Activated CD4-positive, alpha-beta T cell treated with anti-CD3 and anti-CD28 coated beads, Interleukin-2, amount 50 U/mL, for 24 hours (primary cell): ENCODE data around the gene GRHL3.

Experiments
- DNase-seq, 2 donors: peaks; one replicate each; pipeline ENCODE4 v3.0.0-alpha.2; 2020; ENCODE audit warnings: low read depth in 1 of 2, low spot score in 1 of 2

GRHL3 gene

GRCh38 chr1:24366707-24367106 is 47.5 kb downstream of the GRHL3 start:
- no peak for DNase-seq

GRCh38 chr1:24369199-24369598 is 50.0 kb downstream of the GRHL3 start:
- DNase-seq, result no peak

DNA sequence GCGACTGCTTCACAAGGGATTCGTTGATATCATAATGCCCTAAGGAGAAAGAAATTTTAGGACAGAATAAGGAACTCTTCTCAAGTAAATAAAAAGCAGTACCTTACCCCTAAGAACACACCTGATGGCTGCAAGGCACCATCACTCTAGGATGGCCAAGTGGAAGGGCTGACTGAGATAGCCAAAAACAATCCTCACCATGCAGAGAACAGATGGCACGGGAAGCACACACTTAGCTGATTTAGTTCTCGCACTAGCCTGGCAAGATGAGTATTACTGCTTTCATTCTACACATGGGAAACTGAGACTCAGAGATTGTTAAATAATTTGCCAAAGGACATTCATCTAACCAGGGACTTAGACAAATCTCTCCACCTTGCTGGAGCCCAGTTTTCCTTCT is 50.6 kb downstream of the GRHL3 start:
- DNase-seq, result no peak

- no peak for DNase-seq
Measured at GRCh38 chr1:24373044-24373443, 53.9 kb downstream of the GRHL3 start.

DNA sequence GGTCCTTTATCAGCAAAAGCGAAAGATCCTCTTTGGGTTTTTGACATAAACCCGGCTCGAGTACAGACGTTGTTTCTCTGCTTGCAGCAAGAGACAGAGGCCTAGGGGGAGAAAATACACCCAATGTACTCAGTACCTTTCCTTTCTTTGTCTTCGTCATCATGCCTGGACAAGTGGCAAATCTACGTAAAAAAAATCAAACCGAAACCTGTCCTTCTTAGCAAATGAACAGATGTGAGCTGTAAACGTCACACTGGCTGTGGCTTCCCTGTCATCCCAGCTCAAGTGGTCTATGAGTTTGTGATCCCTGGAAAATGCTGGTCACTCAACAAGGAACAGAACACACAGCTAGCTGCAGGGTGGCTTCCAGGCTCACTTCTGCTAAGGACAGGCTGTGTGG is 54.6 kb downstream of the GRHL3 start:
- DNase-seq, result no peak

DNA sequence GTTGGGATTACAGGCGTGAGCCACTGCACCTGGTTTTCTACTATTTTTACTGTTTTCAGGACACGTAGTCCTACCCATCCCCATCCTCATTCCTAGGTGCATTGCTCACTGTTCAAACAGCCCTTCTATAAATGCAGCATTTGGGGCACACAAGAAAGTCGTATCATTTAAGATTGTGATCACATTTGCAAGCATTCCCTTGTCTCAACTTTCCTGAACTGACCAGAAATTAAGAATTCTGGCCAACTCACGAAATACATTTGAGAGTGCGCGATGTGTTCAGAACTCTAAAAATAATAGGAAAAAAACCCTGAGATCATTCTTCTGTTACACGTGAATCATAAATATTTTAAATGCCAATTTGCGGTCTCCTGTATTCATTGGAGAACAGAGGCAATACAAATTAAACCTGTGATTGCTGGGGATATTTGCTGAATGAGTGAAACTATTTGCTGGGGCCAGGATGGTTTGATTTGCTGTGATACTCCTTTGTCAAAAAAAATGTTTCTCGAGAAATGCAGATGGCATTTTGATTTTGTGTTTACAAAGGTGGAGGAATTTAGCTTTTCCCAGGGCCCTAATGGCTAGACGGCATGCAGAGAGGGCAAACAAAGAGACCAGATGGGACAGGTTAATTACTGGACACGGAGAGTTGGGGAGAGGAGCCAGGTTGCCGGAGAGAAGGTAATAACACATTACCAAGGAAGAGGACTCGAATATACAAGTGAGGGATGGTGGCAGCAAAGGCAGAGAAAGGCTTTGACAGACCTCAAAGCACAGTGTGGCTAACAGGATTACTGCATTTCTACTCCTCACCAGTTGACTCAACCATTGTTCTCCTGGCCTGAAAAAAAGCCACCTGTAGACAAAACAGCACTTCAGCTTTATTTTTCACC is 56.0 kb downstream of the GRHL3 start:
- DNase-seq, result no peak

DNA sequence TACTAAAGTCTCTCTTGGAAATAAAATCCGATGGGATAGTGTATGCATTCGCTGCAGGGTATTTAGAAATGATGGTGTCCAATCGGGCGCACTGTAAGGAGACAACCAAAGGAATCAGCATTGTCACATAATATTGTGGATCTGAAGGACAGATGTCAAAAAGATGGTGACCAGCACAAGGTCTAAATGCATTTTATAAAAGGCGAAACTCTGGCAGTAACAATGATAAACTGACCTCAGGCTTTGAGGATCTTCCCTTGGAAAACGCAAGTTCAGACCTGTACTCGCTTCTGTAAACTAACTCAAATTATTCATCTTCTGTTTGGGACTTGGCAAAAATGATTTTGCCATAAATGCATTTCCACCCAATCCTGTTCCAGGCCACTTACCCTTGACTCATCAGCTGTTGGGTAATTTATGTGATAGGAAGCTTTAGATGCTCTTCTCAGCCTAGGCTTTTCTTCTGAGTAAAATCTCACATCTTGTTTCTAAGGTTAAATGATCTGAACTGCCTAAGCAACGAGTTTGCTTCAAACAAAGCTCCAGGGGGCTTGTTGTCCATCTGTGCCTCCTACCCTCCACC is 60.7 kb downstream of the GRHL3 start:
- no peak for DNase-seq

- DNase-seq, result no peak
Measured at GRCh38 chr1:24380508-24380907, 61.4 kb downstream of the GRHL3 start.

GRCh38 chr1:24381256-24381655 is 62.1 kb downstream of the GRHL3 start:
- no peak for DNase-seq

DNA sequence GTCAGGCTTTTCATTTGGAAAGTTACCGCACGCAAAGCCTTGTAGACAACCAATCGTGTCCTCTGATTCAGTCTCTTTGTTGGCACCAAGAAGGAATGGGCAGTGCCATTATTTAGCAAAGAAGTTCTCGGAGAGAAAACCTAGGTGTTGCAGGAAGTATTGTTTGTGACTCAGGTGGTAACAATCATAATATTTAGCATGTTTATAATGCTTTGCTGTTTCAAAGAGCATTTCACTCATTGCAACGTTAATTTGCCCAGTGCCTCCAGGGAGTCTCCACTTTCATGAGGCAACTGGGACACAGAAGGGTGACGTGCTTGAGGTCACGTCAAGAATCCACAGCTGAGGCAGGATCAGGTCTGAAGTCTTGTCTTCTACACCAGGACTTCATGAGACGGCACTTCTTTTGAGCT is 63.0 kb downstream of the GRHL3 start:
- DNase-seq, result no peak

DNA sequence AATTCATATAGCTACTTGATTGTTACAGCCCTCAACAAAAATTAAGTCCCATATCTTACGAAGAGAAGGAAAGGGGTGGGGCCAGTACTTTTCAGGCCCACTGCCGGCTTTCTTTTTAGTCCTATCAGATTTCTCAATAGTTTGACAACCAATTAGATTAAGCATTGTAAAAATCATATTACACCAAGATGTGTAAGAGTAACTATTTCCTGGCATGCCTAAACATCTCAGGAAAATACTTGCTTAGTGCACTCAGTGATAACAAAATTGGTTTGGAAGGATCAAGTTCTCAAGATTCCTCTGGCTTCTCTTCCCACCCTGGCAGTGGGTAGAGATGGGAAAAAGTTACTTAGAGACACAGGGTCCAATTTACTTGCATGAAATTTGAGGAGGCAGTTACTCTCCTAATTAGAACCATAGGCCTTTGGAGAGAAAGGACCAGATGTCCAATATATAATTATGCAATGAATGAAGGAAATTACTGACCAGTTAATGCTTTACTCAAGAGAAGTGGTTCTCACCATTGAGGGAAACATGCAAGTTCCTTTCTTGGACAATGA is 64.3 kb downstream of the GRHL3 start:
- DNase-seq, result no peak

GRCh38 chr1:24384251-24385090 is 65.3 kb downstream of the GRHL3 start:
- no peak for DNase-seq

DNA sequence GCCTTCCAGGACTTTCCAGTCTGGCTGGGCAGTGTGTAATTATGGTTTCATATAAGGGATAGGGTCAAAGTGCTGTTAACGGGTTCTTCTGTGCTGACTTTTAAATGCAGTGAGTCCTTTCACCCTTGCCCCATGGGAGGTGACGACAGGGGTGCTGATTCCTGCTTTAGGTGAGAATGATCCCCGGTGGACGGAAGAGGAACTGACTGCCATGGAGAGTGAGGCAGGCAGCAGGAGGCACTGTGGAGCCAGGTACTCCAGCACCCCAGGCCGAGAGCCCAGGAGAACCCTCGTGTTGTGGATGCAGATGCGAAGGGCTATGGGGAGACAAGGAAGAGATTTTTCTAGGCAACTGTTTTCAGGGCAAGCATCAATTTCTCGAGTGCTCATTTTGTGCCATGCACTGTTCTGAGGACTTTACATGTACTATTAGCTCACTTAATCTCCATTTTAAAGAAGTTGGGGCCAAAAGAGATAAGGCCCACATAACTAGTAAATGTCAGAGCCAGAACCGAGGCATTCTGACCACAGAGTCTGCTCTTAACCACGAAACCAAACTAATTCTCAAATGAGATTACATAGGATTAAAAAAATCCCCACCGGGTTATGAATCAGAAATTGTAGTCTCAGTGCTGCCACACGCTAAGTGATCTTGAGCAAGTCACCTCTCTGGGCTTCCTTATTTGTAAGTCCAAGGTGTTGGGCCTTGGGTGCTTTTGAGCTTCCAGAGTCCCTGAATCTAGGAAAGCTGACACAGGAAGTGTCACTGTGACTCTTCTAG is 66.2 kb downstream of the GRHL3 start:
- DNase-seq, result no peak

DNA sequence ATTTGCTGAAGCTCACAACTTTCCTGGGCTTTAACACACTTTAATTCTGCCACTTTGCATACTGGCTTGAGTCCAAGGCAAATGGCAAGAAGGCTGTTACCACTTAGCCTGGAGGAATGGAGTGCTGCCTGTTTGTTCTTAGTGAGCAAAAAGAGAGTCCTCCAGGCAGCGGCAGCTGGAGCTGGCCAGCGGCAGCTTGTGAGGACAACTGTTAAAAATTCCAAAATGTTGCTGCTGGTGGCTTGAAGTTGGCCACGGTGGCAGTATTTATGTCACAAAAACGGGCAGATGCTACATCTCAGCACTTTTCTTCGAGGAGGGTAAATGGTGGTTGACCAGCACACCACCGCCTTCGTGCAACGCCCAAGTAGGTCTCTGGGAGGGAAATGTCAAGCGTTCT is 67.1 kb downstream of the GRHL3 start:
- DNase-seq, result no peak

DNA sequence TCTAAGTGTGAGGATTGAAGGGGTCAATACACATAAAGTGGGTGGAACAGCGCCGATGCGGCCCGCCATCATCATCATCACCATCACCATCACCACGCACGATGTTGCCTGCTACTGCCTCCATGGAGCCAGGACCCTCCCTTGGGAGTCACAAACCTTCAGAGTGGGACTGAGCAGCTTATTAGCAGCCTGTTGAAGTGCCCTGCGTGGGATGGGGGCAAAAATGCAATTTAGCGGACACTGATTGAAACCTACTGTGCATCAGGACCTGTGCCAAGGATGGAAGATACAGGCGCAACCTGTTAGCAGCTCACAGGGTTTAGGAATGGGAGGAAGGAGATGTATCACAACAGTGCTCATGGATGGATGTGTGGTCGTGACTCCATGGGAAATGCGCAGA is 67.8 kb downstream of the GRHL3 start:
- DNase-seq, result no peak

DNA sequence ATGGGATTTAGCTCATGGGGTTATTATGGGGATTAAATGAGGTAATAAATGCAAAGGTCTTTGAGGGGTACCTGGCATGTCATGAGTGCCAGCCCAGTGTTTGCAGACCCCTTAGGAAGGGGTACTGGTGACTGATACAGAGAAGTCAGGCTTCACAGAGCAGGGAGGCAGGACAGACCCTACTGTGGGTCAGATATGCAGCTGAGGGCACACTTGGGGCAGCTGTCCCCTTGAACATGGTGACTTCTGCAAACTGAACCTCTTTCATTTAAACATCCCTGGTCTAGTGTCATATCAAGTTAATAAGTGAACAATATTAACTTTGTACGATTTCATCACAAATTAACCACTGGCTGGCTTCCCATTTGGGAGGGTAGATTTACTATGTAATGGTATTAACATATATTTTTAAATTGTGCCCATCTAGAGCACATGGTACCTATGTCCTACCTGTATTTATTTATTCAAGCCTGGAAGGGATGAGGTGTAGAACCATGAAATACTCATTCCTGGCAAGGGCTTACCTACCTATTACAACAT is 68.5 kb downstream of the GRHL3 start:
- no peak for DNase-seq

GRCh38 chr1:24388331-24388885 is 69.3 kb downstream of the GRHL3 start:
- DNase-seq, result no peak

DNA sequence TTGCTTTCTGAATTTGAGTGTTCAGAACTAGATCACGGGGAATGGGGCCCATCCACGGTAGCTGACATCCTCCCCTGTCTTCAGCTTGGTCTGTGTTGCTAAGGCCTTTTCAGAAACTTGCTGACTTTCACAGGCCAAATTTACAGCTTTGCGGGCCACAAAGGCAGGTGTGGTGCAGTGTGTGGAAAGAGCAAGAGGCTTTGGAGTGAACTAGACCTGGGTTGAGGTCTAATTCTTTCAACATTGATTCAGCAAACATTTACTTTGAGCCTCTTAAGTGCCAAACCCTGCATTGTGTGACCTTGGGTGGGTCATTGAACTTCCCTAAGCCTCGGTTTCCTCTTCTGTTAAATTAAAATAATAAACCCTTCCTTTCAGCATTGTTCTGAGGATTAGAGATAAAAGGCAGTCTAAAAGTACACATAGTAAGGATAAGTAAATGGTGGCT is 70.1 kb downstream of the GRHL3 start:
- no peak for DNase-seq

- DNase-seq, result peak; percentile 33 to 61
Measured at GRCh38 chr1:24390924-24391782, 72.0 kb downstream of the GRHL3 start.
